ACC112 (cell line): ENCODE data around the gene DOK5.

Experiments
- H2AFZ ChIP-seq: fragments of 200-600 bp; sonication (generic); one replicate; pipeline ENCODE4 v1.6.0; 2017; ENCODE audit warnings: antibody characterized with exemption, low read length; ENCODE audit not compliant: unreplicated experiment
- H3K27ac ChIP-seq: fragments of 200-600 bp; sonication (generic); 2 replicates; pipeline ENCODE4 v1.5.1; 2014; ENCODE audit warnings: low read depth, mild to moderate bottlenecking, antibody characterized with exemption, low read length, moderate library complexity
- H3K27me3 ChIP-seq: fragments of 200-600 bp; sonication (generic); 2 replicates; pipeline ENCODE4 v1.6.1; 2014; ENCODE audit warnings: mild to moderate bottlenecking, antibody characterized with exemption, low read length, moderate library complexity, mixed read lengths; ENCODE audit not compliant: insufficient read depth
- H3K36me3 ChIP-seq: fragments of 200-600 bp; sonication (generic); 2 replicates; pipeline ENCODE4 v1.6.1; 2016; ENCODE audit warnings: mild to moderate bottlenecking, antibody characterized with exemption, low read length, moderate library complexity, mixed read lengths; ENCODE audit not compliant: insufficient read depth
- H3K4me1 ChIP-seq: fragments of 200-600 bp; sonication (generic); one replicate; pipeline ENCODE4 v1.6.1; 2016; ENCODE audit warnings: low read length, mixed read lengths; ENCODE audit not compliant: insufficient read depth, unreplicated experiment, control insufficient read depth
- H3K4me3 ChIP-seq: fragments of 200-600 bp; sonication (generic); 2 replicates; pipeline ENCODE4 v1.5.1; 2014; ENCODE audit warnings: mild to moderate bottlenecking, low read depth, low read length
- H3K79me2 ChIP-seq: fragments of 200-600 bp; sonication (generic); one replicate; pipeline ENCODE4 v1.6.0; 2016; ENCODE audit warnings: low read length; ENCODE audit not compliant: control insufficient read depth, unreplicated experiment, insufficient read depth

The DOK5 gene

GRCh38 chr20:54535746-54536145, 60.4 kb downstream of the DOK5 start:
- Histone ChIP-seq H3K27me3 (no peaks in the 10 kb centered on the region), H3K4me3 (no peak overlapping the region), H3K36me3 (no peaks in the 10 kb centered on the region), H2AFZ (no peak overlapping the region), H3K4me1 (no peaks in the 10 kb centered on the region), H3K79me2 (no peaks in the 10 kb centered on the region), H3K27ac (no peak overlapping the region)

DNA sequence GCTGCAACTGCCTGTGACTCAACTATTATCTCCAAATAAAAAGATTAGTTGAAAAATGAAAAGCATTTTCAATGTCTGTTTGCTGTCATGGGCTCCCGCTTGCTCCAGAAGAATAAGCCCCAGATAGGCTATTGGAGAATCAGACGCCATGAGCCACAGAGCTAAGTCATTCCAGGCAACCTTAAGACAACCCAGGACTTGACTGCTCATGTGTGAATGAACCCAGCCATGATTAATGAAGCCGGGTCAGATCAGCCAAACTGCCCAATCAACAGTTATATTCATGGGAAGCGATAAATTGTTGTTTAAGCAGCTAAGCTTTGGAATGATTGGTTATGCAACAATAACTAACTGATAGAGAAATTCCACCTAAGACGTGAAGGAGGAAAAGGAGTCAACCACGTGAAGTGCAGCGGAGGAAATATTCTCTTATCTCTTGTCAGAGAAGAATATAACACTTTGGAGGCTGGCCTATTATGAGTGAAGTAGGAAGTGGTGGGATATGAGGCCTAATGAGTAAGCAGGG, 64.2 kb downstream of the DOK5 start:
- no peaks in the 10 kb centered on the region for H3K79me2 ChIP-seq
- H3K4me1 ChIP-seq, result no peaks in the 10 kb centered on the region
- H3K27ac ChIP-seq, result no peak overlapping the region
- H3K36me3 ChIP-seq, result no peaks in the 10 kb centered on the region
- no peak overlapping the region for H2AFZ ChIP-seq
- no peaks in the 10 kb centered on the region for H3K27me3 ChIP-seq
- H3K4me3 ChIP-seq, result no peak overlapping the region

DNA sequence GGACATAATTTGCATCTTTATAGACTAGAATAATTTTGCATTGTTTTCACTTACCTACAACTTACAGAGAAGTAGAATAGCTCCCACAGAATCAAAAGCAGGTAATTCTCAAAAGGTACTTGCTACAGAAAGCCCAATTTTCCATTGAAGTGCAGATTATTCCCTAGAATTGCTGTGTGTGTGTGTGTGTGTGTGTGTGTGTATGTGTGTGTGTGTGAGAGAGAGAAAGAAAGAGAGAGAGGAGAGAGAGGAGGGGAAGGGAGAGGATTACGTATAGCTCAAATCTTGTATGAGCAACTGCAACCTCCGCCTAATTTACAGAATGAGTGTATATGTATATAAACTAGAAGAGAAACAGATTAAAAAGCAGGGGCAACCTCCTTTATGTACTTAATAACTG, 68.0 kb downstream of the DOK5 start:
- no peak overlapping the region for H2AFZ ChIP-seq
- no peaks in the 10 kb centered on the region for H3K4me1 ChIP-seq
- no peak overlapping the region for H3K4me3 ChIP-seq
- H3K27me3 ChIP-seq, result no peaks in the 10 kb centered on the region
- no peaks in the 10 kb centered on the region for H3K36me3 ChIP-seq
- H3K27ac ChIP-seq, result no peak overlapping the region
- no peaks in the 10 kb centered on the region for H3K79me2 ChIP-seq

DNA sequence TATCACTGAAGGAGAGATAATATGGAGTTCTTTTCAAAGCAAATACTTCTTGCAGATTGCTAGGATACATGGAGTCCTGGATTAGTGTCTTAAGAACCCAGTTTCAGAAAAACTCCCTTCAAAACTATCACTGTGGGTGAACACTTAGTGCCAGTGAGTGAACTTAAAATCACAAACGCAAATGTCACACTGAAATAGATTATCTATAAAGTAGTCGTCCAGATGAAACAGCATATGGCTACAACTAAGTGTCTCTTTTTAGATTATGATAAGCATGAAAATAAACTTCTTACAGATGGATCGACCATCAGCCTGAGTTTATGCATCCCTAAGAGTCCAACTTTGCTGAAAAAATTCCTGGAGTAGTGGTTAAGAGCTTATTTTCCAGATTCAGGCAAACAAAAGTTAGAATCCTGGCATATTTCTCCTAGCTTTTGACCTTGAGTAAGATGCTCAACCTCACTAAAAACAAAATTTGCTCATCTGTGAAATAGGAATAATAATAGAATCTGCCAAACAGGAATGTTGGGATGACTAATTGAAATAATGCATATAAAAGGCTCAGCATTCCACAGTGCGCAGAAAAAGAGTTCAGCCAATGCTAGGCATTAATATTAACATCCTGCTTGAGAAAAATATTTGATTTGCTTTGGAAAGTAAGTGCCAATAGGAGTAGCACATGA, 70.4 kb downstream of the DOK5 start:
- Histone ChIP-seq H3K79me2 (no peaks in the 10 kb centered on the region), H3K36me3 (no peaks in the 10 kb centered on the region), H3K4me3 (no peak overlapping the region), H3K4me1 (no peaks in the 10 kb centered on the region), H3K27me3 (no peaks in the 10 kb centered on the region), H3K27ac (no peak overlapping the region), H2AFZ (no peak overlapping the region)

DNA sequence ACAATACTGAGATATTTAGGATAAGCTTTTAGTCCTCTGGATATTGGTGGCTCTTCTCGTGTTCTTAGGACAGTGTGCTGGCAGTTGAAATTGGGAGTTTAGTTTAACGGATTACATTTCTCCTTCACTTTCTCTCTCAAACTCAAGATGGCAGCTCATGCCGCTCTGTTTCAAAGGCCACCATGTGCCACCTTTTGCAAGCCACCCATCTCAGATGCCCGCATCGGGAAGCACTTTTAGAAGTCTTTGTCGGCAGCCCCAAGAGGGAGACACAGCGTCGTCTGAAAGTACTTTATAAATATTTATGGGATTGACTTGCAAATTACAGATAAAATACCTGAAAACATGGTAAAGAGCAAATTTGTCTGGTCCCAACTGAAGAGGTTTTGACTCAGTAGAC, 73.5 kb downstream of the DOK5 start:
- H3K4me3 ChIP-seq, result no peak overlapping the region
- H3K4me1 ChIP-seq, result no peaks in the 10 kb centered on the region
- no peaks in the 10 kb centered on the region for H3K79me2 ChIP-seq
- no peaks in the 10 kb centered on the region for H3K27me3 ChIP-seq
- no peaks in the 10 kb centered on the region for H3K36me3 ChIP-seq
- H3K27ac ChIP-seq, result no peak overlapping the region
- H2AFZ ChIP-seq, result no peak overlapping the region

DNA sequence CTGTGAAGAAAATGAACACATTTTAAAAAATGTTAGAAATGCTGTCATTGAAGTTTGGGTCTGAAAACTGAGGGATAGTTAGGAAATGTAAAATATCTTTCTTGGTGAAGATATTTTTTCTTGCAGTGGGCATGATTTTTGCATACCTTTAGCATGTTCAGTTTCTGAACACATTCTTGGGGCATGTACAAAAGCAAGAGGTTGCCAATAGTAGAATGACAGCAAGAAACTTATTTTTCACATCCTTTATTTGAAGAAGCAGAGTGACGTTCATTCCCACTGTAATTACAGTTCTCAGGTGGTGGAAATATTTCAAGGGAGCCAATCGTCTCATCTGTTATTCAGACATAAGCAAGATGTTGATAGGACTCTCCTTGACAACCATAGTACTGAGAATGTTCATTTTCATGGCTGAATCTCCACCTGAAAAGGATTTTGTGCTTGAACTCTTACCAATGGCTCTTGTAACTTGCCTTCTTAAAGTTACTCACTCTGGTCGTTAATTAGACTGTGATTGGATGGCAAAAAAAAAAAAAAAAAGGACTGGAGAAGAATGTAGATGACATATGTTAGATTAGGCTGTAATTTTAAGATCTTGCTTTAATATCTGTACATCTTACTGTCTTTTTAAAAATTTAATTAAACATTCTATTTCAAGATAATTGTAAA, 74.4 kb downstream of the DOK5 start:
- Histone ChIP-seq H3K27me3 (no peaks in the 10 kb centered on the region), H3K27ac (no peak overlapping the region), H3K36me3 (no peaks in the 10 kb centered on the region), H3K4me3 (no peak overlapping the region), H3K4me1 (no peaks in the 10 kb centered on the region), H3K79me2 (no peaks in the 10 kb centered on the region), H2AFZ (no peak overlapping the region)

DNA sequence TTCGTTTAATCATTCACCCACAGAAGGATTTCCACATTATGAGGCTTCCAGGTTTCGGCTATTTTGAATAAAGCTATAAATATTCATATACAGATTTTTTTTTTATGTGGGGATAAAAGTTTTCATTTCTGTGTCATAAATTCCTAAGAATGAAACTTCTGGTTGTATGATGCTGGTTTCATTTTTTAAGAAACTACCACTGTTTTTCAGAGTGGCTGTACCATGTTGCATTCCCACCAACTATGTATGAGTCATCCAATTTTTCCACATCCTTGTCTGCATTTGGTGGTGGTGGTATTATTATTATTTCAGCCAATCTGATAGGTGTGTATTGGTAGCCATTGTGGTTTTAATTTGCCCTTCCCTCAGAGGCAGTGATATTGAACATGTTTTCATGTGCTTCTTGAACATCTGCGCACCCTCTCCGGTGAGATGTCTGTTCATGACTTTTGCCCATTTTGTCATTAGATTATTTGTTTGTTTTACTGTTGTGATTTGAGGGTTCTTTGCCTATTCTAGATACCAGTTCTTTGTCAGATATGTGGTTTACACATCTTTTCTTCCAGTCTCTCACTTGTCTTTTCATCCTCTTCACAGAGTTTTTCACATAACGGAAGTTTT, 75.5 kb downstream of the DOK5 start:
- Histone ChIP-seq H2AFZ (no peak overlapping the region), H3K4me3 (no peak overlapping the region), H3K27me3 (no peaks in the 10 kb centered on the region), H3K36me3 (no peaks in the 10 kb centered on the region), H3K27ac (no peak overlapping the region), H3K79me2 (no peaks in the 10 kb centered on the region), H3K4me1 (no peaks in the 10 kb centered on the region)

GRCh38 chr20:54554006-54554405, 78.6 kb downstream of the DOK5 start:
- Histone ChIP-seq H3K36me3 (no peaks in the 10 kb centered on the region), H3K4me3 (no peak overlapping the region), H3K79me2 (no peaks in the 10 kb centered on the region), H3K27me3 (no peaks in the 10 kb centered on the region), H3K27ac (no peak overlapping the region), H3K4me1 (peaks cover 16% of the 10 kb centered on the region), H2AFZ (no peak overlapping the region)

- H3K27me3 ChIP-seq, result no peaks in the 10 kb centered on the region
- no peak overlapping the region for H3K4me3 ChIP-seq
- H3K4me1 ChIP-seq, result peaks cover 16% of the 10 kb centered on the region
- no peak overlapping the region for H2AFZ ChIP-seq
- H3K79me2 ChIP-seq, result no peaks in the 10 kb centered on the region
- H3K27ac ChIP-seq, result no peak overlapping the region
- H3K36me3 ChIP-seq, result no peaks in the 10 kb centered on the region
These were observed 79.8 kb downstream of the DOK5 start for GRCh38 chr20:54555150-54555549.

- no peak overlapping the region for H2AFZ ChIP-seq
- no peak overlapping the region for H3K4me3 ChIP-seq
- no peak overlapping the region for H3K27ac ChIP-seq
- H3K79me2 ChIP-seq, result no peaks in the 10 kb centered on the region
- H3K36me3 ChIP-seq, result no peaks in the 10 kb centered on the region
- no peaks in the 10 kb centered on the region for H3K27me3 ChIP-seq
- peaks cover 16% of the 10 kb centered on the region for H3K4me1 ChIP-seq
These were observed 81.0 kb downstream of the DOK5 start for GRCh38 chr20:54556406-54556805.
